Lower leg skin (tissue), 3 donors: Measurements from ENCODE around the gene F8.

Experiments
- POLR2A ChIP-seq, 2 donors: fragments of 450-650 bp; IDR thresholded peaks; one replicate each; pipeline ENCODE4 v1.6.1; 2016 to 2017; ENCODE audit warnings: antibody characterized with exemption in 2 of 2, mild to moderate bottlenecking in 1 of 2, moderate library complexity in 1 of 2
- TF ChIP-seq, protein P1 (sequence below), 3 donors: fragments of 450-650 bp; IDR thresholded peaks; one replicate each; pipeline ENCODE4 v1.5.1; 2016; ENCODE audit warnings: antibody characterized with exemption in 3 of 3, mild to moderate bottlenecking in 3 of 3, moderate library complexity in 2 of 3

DNA sequence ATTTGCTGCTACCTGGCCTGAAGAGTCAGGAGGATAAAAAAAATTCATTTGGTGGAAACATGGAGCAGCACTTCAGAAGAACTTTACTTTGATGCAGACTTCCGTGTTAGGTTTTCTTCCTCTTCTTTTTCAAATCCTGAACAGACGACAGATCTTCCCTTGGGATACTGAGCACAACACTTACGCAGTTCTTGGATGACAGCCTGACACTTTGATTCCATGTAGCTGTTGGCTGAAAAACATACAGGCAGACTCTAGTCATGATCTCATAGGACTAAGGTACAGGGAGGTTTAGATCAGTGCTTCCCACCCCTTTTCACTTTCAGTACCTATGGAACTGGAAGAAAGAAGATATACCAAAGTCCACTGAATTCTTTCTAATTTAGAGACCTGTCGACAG, 39.2 kb upstream of the F8 start:
- TF ChIP-seq POLR2A (IDR thresholded peaks at IDR 0.05) = no peak
- TF ChIP-seq, protein P1, sequence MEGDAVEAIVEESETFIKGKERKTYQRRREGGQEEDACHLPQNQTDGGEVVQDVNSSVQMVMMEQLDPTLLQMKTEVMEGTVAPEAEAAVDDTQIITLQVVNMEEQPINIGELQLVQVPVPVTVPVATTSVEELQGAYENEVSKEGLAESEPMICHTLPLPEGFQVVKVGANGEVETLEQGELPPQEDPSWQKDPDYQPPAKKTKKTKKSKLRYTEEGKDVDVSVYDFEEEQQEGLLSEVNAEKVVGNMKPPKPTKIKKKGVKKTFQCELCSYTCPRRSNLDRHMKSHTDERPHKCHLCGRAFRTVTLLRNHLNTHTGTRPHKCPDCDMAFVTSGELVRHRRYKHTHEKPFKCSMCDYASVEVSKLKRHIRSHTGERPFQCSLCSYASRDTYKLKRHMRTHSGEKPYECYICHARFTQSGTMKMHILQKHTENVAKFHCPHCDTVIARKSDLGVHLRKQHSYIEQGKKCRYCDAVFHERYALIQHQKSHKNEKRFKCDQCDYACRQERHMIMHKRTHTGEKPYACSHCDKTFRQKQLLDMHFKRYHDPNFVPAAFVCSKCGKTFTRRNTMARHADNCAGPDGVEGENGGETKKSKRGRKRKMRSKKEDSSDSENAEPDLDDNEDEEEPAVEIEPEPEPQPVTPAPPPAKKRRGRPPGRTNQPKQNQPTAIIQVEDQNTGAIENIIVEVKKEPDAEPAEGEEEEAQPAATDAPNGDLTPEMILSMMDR (IDR thresholded peaks at IDR 0.05) = no peak
